Measurements from ENCODE around the gene SCUBE1. TPM values are rescaled to one million over a fixed set of nuclear protein-coding genes. Genes with fewer than 3 reads are reported as not detected.
A peak's percentile ranks its signal among the peaks of the same experiment; 100 is the strongest.

SCUBE1 gene
- total and polyA plus RNA-seq, 8 donors = 0.31 to 8.0 (median 1.8) TPM

DNA sequence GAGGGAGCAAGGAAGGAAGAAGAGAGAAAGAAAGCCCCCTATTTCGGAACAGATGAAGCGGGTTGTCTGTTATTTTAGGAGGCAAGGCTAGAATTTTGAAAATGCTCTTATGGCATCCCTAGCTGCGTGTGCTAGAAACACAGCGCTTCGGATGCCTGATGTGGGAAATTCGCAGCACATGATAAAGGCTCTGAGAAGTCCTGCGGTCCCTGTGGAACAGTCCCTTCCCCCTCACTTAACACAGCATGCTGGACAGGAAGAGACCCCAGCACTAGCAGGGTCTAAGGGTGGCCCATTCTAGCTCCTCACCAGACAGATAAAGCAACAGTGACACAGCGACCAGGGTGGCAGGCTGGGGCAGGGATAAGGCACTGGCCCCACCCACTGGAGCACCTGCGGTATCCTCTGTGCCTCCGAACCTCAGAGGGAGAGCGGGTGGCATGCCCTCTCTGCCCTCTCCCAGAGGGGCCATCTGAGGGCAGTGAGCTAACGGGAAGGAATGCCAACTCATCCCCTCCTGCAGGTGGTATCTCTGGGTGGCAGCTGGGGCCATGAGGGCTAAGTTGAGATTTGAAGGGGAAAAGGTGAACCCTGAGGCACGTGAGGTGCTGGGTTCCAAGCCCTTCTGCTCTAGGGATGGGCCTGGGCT, 75.7 kb downstream of the SCUBE1 start:
- intact Hi-C loops (cut with DNase I; ENCODE audit: low total_unique reads) = no loop called here
- WGBS, 5 donors = 84 to 91% (median 85%) methylated on average over 9 to 13 of the region's 13 CpGs
- TF ChIP-seq, protein P1, sequence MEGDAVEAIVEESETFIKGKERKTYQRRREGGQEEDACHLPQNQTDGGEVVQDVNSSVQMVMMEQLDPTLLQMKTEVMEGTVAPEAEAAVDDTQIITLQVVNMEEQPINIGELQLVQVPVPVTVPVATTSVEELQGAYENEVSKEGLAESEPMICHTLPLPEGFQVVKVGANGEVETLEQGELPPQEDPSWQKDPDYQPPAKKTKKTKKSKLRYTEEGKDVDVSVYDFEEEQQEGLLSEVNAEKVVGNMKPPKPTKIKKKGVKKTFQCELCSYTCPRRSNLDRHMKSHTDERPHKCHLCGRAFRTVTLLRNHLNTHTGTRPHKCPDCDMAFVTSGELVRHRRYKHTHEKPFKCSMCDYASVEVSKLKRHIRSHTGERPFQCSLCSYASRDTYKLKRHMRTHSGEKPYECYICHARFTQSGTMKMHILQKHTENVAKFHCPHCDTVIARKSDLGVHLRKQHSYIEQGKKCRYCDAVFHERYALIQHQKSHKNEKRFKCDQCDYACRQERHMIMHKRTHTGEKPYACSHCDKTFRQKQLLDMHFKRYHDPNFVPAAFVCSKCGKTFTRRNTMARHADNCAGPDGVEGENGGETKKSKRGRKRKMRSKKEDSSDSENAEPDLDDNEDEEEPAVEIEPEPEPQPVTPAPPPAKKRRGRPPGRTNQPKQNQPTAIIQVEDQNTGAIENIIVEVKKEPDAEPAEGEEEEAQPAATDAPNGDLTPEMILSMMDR (IDR thresholded peaks at IDR 0.05) = no peak
- TF ChIP-seq EP300 (IDR thresholded peaks at IDR 0.05) = no peak
- no peak for TF ChIP-seq POLR2A (IDR thresholded peaks at IDR 0.05)
- TF ChIP-seq POLR2AphosphoS5 (IDR thresholded peaks at IDR 0.05) = no peak
- Histone ChIP-seq H3K4me3 (no peak overlapping the region), H3K27ac (no peak overlapping the region), H3K9me3 (no peaks in the 10 kb centered on the region), H3K4me1 (peaks cover 15 to 30% (median 20%) of the 10 kb centered on the region in 4 donors), H3K27me3 (peaks cover 0 to 52% (median 14%) of the 10 kb centered on the region in 3 donors), H3K36me3 (no peaks in the 10 kb centered on the region)
- DNase-seq = no peak

DNA sequence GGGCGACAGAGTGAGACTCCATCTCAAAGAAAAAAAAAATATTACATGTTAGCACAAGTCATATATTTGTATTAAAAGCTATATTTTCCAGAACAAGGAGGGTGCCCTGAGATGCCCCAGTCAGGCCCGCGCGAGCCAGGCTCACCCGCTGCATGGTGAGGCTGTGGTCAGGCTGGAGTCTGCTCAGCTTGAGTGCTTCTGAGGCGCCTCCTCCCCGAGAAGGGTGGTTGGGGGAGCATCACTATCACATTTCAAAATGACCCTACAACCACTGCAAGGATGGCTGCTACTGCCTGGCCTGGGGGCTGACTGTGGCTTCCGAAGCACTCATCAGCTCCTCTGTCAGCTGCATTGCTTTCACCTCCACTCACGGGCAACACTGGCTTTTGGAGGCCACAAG, 77.1 kb downstream of the SCUBE1 start:
- Histone ChIP-seq H3K27ac (no peak overlapping the region), H3K36me3 (no peaks in the 10 kb centered on the region), H3K9me3 (no peaks in the 10 kb centered on the region), H3K4me1 (peaks cover 15 to 26% (median 20%) of the 10 kb centered on the region in 4 donors), H3K27me3 (peaks cover 0 to 52% (median 14%) of the 10 kb centered on the region in 3 donors), H3K4me3 (no peak overlapping the region)
- no peak for TF ChIP-seq POLR2AphosphoS5 (IDR thresholded peaks at IDR 0.05)
- no peak for TF ChIP-seq EP300 (IDR thresholded peaks at IDR 0.05)
- TF ChIP-seq, protein P1 (IDR thresholded peaks at IDR 0.05) = no peak
- no peak for TF ChIP-seq POLR2A (IDR thresholded peaks at IDR 0.05)
- WGBS, 5 donors = 87 to 93% (median 90%) methylated on average over 8 to 9 of the region's 9 CpGs
- intact Hi-C loops (cut with DNase I; ENCODE audit: low total_unique reads) = no loop called here
- DNase-seq = no peak

DNA sequence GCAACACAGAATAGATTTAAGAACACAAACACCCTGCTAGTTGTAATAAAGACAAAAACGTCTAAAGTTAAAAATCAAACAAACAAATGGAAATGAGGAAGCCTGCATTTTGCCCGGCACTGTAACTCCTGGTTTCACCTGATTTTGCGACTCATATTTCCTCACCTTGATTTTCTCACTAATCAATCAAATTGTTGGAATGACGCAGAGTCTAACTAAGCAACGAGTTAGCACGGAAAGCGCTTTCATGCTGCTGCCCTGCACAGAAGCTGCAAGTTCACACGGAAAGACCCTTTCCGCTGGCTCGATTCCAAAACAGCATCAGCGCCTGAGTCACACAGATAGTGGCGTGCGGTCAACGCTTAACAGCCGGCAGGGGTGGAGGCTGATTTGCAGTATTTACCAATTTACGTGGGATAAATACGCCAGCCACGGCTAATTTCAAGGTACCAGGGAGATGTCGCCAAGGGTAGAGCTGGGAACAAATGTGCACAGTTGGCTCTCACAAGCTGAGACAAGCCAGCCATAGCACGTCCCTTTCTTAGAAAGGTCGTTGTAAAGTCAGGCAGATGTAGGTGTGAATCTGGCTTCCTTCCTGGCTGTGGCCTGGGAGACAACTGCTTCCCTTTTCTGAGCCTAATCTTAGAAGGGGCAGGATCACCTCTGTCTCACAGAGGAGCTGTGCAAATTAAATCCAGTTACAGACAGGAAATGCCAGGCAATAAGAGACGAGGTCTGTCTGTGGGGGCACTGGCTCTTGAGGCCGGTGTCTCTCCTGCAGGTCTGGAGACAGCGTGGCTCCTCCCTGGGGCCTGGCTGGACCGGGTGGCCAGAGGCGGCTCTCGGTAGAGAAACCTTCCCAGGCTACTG, 79.3 kb downstream of the SCUBE1 start:
- H3K4me3 ChIP-seq = no peak overlapping the region

DNA sequence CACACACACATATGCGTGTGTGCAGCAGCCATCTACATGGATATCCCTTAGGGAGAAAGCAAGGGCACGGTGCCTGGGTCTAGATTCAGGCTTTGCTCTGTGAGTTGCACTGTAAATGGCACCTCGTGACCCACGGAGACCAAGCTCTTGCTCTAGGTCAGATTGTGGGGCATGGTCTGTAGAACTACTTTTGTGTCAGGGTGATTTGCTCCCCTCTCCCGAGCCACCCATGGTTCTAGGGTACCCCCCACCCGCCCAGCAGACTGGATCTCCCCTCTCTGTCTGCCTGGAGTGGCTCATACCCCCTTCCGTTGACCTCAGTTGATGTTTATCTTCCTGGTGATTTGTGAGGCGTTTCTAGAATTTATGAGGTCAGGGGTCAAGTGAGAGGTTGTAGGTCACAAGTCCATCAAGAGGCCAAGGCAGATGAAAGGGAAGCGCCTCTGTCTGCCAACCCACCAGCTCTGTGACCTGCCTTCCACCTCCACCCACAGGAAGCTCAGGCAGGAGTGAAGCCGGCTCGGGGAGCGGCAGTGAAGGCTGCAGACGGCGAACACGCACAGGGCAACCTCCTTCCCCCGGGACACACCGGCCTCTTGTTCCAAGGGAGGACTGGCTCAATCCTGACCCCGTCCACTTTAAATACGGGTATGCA, 80.1 kb downstream of the SCUBE1 start:
- no peaks in the 10 kb centered on the region for H3K9me3 ChIP-seq
- H3K36me3 ChIP-seq = no peaks in the 10 kb centered on the region
- peak overlapping the region; percentile 28 to 67 (median 42) for H3K27ac ChIP-seq
- peaks cover 0 to 41% (median 5%) of the 10 kb centered on the region in 3 donors for H3K27me3 ChIP-seq
- H3K4me3 ChIP-seq = no peak overlapping the region
- intact Hi-C loops (cut with DNase I; ENCODE audit: low total_unique reads) = no loop called here
- DNase-seq = peak; percentile 37 to 72
- no peak for TF ChIP-seq POLR2A (IDR thresholded peaks at IDR 0.05)
- no peak for TF ChIP-seq EP300 (IDR thresholded peaks at IDR 0.05)
- TF ChIP-seq, protein P1 (IDR thresholded peaks at IDR 0.05) = no peak
- TF ChIP-seq POLR2AphosphoS5 (IDR thresholded peaks at IDR 0.05) = no peak
- H3K4me1 ChIP-seq = peaks cover 16 to 27% (median 21%) of the 10 kb centered on the region in 4 donors
- WGBS, 5 donors = 39 to 57% (median 40%) methylated on average over 18 to 19 of the region's 19 CpGs

More for the DNA sequence above, 79.3 kb downstream of the SCUBE1 start:
- Histone ChIP-seq H3K9me3 (no peaks in the 10 kb centered on the region), H3K36me3 (no peaks in the 10 kb centered on the region), H3K27ac (peak overlapping the region; percentile 41 to 67 (median 49)), H3K27me3 (peaks cover 0 to 43% (median 7%) of the 10 kb centered on the region in 3 donors), H3K4me1 (peaks cover 15 to 26% (median 20%) of the 10 kb centered on the region in 4 donors)
- peak; percentile 74 to 95 for DNase-seq
- intact Hi-C loops (cut with DNase I; ENCODE audit: low total_unique reads) = no loop called here
- WGBS, 5 donors = 6 to 12% (median 9%) methylated on average over 26 to 27 of the region's 27 CpGs
- peak in 2 of 3 donors; percentile 14 to 44 for TF ChIP-seq POLR2AphosphoS5 (IDR thresholded peaks at IDR 0.05)
- TF ChIP-seq EP300 (IDR thresholded peaks at IDR 0.05) = no peak
